Brain pericyte (primary cell): ENCODE data around the gene GET3.

Experiments
- DNase-seq: peaks from one replicate; pipeline ENCODE4 v3.0.0-alpha.2; 2012; ENCODE audit warnings: low read depth, low spot score

GET3 gene

GRCh38 chr19:12779162-12779993 is 42.1 kb downstream of the GET3 start:
- peak; percentile 90 for DNase-seq

DNA sequence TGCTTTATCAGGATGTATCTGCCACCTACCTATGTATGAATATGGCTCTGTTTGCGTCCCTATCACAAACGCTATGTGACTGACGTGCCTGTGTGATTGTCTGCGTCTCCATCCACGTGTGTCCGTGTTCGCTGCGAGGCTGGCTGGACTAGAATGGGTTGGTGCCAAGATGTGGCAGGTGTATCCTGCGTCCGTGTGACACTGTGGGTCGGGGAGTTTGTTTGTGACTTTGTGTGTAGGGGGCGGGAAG is 44.8 kb downstream of the GET3 start:
- no peak for DNase-seq

DNA sequence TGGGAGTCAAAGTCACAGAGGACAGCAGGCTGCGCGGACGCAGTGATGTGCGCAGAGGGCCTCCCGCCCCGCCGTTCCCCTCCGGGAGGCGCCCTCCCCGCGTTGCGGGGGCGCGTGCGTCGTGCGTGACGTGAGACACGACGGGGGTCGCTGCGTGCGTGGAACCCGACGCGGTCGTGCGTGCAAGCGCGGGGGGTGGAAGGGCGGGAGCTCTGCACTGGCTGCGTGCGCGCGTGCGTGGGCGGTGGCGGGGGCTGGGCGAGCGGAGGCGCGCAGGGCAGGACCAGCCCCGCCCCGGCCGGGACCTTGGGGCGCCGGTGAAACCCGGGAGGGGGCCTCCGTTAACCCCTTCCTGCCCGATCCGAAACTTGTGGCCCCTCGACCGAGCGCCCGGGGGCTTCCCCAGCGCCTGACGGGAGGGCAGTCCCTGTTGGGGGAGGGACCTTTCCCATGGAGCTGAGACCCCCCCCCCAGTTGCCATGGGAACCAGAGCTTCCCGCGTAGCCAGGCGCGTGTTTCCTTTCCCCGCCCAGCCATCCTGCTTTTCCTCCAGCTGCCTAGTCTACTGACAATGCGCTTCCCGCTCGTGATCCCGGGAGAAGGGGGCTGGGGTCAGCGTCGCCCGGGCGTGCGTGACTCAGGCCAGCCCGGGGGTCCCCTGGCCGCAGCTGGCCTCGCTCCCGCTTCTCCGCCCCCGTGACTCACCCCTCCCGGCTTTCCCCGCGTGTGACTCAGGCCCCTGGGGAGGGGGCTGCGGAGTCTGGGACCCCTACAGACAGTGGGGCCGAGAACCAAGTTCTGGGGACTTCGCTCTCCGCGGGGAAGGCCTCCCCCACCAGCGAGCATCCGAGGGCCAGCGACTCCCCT is 45.4 kb downstream of the GET3 start:
- DNase-seq, result no peak

DNA sequence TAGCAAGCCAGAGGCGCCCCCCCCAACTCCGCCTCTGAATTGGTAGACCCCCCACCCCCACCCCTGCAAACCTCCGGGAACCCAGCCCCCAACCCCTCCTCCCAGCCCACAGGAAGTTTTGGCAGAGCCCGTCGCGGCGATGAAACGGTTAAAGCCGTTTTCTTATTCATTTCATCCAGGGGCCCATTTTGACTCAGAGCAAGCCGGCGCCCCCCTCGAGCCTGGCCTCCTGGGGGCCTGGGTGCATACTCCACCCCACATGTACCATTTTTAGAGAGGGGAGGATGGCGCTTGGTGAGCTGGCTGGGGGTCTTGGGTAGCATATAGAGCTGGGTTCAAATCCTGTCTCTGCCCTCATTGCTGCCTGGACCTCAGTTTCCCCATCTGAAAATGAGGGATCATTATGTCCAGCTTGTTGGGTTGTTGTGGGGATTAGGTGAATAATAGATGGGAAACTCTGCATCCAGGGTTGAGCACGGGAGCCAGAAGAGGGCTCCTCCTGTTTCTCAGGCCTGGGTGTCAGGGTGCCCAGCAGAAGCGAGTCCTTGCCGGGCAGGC is 46.1 kb downstream of the GET3 start:
- DNase-seq, result no peak

DNA sequence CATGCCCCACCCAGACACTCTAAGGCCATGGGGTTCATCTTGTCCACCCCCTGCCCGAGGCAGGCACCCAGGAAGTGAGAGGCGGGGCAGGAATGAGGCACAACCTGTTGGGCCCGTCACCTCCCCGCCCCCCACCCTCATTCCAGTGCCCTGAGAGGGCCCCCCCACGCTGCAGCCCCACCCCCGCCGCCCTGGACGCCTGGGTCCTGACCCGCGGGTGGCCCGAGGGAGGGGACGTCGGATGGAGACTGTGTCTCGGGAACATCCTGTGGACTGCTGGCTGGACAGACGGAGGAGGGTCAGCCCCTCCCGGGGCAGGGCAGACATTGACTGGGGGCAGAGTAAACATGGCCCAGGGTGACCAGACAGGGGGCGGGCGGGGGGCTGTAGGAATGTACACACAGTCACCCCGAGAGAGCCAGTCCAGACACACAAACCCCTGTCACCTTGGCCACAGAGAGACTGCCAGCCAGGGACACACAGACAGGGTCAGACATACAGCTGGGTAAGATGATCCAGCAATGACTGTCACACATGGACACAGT is 46.6 kb downstream of the GET3 start:
- no peak for DNase-seq

DNA sequence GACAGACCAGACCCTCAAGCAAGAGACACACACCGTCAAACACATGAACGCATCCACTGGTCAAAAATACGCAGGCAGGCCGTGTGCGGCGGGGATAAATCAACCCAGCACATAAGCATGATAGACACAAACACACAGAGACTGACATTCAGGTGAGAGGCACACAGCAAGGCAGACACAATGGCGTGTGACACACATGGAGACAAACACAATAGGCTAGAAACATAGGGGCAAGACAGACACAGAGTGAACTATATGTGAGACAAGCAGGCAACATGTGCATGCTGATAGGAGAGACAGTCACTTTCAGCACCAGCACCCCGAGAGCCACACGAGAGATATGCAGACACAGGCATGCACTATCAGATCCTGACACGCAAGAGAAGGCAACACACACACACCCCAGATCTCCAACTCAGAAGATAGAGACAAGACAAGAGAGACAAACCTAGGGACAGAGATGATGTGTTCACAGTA is 47.1 kb downstream of the GET3 start:
- DNase-seq, result no peak

- DNase-seq, result no peak
Measured at GRCh38 chr19:12784871-12785430, 47.7 kb downstream of the GET3 start.

DNA sequence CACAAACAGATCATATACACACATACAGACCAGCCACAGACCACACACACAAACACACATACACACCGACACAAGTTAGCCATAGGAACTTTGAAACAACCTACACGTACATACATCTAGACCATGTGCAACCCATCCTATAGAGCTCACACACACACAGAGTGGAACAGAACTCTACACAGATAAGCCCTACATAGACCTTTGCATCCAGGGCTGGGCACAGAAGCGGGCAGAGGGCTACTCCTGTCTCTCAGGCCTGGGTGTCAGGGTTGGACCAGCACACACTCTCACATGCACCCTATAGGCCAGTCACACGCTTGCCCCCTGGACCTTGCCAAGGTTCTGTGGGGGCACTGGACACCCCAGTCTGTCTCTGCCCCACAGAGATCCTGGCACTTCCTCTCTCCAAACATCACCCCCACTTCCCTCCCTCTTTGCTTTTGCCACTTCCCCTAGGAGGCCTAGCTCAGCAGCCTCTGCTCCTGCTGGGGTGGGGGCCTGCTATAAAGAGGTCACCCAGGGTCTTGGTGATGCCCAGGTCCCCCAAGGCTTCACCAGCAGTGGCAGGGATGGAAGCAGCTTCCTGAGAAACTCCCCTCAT is 48.2 kb downstream of the GET3 start:
- DNase-seq, result no peak

GRCh38 chr19:12786141-12786870 is 49.0 kb downstream of the GET3 start:
- no peak for DNase-seq

DNA sequence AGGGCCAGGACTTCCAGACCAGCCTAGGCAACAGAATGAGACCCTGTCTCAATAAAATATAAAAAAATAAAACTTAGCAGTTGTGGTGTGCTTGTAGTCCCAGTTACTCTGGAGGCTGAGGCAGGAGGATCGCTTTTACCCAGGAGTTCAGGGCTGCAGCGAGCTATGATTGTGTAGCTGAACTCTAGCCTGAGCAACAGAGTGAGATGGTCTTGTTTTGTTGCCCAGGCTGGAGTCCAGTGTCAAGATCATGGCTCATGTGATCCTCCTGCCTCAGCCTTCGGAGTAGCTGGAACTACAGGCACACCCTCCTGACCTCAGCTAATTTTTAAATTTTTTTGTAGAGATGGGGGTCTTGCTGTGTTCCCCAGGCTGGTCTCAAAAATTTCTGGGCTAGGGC is 49.7 kb downstream of the GET3 start:
- DNase-seq, result no peak

GRCh38 chr19:12787458-12787857 is 50.2 kb downstream of the GET3 start:
- no peak for DNase-seq

DNA sequence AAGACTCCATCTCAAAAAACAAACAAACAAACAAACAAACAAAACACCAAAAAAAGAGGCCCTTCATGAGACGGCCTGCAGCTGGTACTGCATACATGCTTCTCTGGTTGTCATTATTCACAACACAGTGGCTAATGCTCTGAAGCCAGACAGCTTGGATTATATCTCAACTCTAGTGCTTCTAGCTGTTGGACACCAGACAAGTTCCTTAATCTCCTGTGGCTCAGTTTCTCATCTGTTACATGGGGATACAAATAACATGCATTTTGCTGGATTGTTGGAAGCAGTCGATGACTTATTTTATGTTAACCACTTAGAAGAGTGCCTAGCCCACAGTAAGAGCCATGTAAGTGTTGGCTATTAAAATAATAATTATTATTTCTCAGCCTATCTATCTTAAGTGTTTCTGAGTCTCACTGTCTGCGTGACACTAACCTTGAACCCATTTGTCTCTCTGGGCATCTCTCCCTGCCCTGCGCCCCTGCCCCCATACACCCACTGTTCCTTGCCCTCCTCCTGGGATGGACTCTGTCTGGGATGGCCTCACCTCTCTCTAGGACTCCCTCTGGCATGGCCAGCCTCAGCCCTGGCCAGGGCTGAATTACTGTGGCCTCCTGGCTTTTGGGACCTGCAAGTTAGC is 50.9 kb downstream of the GET3 start:
- DNase-seq, result no peak

DNA sequence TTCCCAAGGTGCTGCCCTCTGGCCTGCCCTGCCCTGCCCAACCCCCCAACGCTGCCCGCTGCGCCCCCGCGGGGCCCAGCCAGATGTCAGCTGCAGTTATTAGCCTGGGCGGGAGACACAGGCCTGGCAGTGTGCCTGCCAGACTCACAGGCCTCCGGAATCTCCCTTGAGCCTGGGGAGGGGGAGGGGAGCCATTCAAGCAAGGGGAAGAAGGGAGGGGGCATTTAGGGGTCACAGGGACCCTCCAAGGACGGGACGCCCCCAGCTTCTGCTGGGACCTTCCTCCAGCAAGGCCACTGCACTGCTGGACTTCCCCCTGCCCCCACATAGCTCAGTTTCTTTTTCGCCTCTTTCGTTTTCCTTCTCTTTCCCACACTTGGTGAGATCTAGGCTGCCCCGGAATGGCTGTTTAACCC is 51.4 kb downstream of the GET3 start:
- no peak for DNase-seq

DNA sequence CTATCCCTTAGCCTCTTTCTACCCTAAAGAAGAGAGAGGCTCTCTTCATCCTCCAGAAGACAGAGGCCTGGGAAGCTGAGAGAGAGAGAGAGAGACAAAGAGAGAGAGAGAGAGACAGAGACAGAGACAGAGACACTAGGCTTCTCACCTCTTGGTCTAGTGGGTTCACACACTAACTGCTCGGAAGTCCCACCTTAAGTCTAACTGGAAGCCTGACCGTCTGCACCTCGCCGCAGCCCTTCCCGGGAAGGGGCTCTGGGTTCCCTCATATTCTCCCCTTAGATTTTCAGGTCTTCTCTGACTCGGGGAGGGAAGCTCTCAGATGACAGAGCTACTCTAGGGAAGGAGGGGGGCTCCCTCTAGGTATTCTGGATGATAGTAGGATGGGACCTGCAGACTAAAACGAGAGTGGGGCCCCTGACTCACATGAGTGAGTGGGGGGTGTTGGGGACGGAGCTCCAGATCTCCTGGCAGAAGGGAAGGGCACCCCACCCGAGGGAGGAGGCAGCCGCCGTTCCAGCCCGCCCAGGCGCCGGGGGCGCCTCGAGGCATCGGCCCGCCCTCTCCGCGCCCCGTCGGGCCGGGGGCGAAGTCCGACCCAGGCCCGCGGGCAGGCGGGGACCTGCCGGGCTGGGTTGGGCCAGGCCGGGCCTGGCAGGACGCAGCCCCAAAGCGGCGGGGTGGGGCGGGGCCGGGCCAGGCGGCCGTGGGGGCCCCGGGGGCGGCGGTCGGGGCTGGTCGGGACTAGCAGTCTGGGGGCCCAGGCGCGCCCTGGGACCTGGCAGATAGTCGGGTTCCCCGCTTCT is 52.0 kb downstream of the GET3 start:
- no peak for DNase-seq

GRCh38 chr19:12789904-12790619 is 52.8 kb downstream of the GET3 start:
- DNase-seq, result peak; percentile 87

GRCh38 chr19:12790628-12791344 is 53.5 kb downstream of the GET3 start:
- DNase-seq, result no peak

DNA sequence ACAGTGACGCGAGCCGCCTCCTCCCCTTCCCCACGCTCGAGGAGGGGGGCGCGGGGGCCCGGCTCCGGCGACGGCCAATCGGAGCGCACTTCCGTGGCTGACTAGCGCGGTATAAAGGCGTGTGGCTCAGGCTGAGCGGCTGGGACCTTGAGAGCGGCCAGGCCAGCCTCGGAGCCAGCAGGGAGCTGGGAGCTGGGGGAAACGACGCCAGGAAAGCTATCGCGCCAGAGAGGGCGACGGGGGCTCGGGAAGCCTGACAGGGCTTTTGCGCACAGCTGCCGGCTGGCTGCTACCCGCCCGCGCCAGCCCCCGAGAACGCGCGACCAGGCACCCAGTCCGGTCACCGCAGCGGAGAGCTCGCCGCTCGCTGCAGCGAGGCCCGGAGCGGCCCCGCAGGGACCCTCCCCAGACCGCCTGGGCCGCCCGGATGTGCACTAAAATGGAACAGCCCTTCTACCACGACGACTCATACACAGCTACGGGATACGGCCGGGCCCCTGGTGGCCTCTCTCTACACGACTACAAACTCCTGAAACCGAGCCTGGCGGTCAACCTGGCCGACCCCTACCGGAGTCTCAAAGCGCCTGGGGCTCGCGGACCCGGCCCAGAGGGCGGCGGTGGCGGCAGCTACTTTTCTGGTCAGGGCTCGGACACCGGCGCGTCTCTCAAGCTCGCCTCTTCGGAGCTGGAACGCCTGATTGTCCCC is 54.2 kb downstream of the GET3 start, which contains the start of gene JUNB:
JUNB (plus strand) TSS at position 142 of the 706 bp plus-strand sequence; CDS start at position 428, 286 bp downstream.
- peak; percentile 92 for DNase-seq
